NCI-H82 (cell line): Measurements from ENCODE around the gene S100A1.
A peak's percentile ranks its signal among the peaks of the same experiment; 100 is the strongest.

Experiments used
- DNase-seq: peaks from one replicate; lab custom pipeline; 2025; lab: John Stamatoyannopoulos, UW

Gene S100A1

GRCh38 chr1:153610811-153611301 lies 17.4 kb upstream of the S100A1 start:
- no peak for DNase-seq

DNA sequence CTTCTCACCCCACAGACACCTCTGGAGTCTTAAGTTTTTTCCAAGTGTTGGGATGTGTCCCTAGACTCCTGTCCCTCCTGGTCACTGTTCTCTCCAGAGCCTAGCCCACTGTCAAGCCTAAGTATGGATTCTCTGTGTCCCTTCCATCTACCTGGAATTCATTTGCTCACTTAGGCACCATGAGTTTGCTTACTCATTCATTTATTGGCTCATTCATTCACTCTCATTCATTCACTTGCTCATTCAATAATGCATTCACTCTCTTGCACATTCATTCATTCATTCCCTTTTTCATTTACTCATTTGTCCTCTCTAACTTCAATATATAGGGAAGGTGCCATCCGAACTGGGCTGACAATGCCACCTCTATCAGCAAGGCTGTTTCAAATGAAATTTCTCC lies 16.9 kb upstream of the S100A1 start:
- DNase-seq = no peak

DNA sequence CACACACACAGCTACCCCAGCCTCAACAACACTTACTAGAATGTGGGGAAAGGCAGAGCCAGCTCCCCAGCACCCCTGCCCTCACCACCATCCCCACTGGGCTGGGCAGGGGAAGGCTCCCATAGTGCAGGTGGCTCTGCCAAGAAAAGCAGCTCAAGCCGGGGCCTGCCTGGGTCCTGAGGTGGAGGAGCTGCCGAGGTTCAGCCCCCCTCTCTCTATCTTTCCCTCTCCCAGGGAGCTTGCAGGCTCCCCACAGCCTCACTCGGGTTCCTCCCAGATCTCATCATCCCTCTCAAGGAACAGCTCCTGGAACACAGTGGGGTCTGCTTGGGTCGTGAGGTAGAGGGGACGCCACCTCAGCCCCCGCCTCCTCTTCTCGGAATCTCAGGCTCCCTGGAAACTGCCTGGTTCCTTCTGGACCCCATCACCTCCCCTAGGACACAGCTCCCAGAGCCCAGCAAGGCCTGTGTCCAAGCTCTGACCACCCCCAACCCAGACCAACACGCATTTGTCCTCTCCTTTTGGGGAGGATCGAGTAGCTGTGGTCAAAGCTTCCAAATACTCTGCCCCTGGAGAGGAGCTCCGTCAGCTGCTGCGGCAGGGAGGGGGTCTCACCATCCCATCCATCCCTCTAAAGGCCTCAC lies 16.0 kb upstream of the S100A1 start:
- no peak for DNase-seq

DNA sequence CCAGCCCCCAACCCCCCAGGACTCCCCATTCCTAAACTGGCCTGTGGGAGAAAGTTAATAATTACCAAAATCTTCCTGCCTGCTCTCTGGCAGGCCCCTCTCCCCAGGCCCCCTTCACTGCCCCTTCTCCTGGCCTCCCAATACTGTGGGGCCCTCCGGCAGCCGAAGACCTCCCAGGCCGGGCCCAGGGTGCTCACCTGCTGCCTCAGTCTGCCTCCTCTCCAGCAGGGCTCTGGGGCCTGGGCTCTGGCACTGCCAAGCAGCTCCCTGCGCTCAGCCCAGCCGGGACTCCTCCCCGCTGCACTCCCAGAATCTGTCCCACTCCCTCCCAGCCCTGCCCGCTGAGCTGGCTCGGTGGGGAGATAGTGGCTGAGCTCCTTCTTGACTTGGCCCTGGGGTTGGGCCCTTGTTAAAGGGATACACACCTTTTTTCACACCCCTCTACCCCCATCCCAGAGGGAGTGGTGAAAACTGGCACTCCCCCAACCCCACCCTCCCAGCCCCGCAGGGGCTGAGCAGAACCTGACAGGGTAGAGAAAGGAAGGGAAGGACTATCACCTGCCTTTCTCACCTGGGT lies 15.4 kb upstream of the S100A1 start, which contains the start of gene S100A16:
Gene S100A16, minus strand, starts transcription at position 383 of the 577 bp plus-strand sequence. CDS start 4,986 bp downstream, outside the sequence.
- no peak for DNase-seq

DNA sequence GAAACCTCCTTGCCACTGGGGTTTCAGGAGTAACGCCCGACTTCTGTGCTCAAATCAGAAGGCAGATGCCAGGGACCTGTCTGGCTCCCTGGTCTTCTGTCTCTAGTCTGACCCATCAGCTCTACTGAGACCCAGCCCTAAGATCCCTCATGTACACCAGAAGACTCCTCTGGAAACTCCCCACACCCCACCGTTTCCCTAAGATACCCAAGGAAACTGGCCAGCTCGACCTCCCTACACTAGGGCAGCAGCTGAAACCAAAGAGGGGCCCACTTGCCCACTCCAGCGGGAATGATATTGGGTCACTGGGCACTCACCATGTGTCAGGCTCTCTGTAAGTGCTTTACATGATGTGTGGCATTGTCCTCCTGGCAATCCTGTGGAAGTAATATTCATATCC lies 14.8 kb upstream of the S100A1 start:
- no peak for DNase-seq

DNA sequence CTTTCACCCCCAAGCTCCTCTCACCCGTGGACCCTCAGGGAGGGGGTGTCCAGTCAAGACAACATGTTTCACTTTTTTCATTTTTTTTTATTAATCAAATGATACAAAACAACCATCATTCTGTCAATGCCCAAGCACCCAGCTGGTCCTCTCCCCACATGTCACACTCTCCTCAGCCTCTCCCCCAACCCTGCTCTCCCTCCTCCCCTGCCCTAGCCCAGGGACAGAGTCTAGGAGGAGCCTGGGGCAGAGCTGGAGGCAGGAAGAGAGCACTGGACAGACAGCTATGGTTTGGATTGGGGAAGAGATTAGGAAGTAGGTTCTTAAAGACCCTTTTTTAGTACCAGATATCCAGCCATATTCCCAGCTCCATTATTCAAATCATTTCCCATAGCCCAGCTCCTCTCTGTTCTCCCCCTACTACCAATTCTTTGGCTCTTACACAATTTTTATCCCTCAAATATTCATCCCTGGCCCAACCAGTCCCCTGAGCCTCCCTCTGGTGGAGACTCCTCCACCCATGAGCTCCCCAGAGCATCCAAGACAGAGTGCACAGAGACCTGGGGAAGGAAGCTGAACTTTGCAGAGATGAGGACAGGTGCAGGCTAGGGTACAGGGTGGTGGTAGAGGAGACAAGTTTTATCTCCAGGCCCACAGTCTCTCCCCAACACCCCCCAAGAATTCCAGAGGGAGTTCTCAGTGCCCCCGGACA lies 13.9 kb upstream of the S100A1 start:
- no peak for DNase-seq

- no peak for DNase-seq
These were observed 13.3 kb upstream of the S100A1 start for GRCh38 chr1:153614906-153615305.

DNA sequence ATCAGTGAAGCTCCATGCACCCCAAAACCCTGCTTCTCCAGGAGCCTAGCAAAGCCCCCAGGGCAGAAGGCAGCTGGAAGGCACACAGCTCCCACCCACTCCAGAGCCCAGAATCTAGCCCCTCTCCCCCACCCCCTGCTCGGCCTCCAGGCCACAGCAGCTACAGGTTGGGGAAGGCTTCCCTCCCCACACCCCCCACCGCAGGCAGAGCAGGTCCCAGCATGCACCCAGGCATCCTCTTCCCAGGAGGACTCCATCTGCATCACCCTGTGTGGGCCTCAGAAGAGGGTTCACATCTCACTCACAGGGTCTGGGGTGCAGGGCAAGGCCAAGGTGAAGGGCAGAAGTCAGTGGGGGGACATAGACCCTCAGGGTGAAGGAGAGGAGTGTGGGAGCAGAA lies 12.8 kb upstream of the S100A1 start:
- no peak for DNase-seq

DNA sequence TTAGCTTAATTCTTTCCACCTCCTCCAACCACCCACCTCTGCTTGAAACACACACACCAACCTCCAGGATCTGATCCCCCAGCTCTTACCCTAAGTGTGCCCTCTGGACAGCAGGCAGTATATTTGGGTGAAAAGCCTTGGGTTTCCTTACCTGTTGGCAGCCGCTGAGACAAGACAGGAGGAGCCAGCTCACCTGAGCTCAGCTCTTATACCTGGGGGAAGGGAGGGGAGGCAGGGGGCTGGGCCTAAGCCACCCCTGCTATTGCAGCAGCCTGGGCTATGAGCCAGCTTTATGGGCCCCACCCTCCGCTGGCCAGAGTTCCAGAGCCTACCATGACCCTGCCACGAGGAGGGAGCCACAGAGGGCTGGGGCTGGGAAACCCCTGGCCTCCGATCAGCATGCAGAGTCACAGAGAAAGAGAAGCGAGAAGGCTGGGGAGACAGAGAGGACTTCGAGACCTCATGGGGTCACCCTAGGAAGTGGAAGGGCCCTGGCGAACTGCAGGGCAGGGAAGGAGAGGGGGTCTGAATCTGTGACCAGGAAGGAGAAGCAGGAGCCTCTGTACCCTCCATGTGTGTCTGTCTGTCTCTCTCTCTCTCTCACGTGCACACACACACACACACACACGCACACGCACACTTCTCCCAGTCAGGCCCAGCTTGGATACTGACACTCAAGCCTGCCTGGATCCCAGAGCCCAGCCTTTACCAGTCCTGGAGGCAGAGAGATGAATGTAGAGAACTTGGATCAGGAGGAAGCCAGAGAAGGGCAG lies 11.9 kb upstream of the S100A1 start, which contains the start of gene S100A14:
Gene S100A14, minus strand, starts transcription at position 182 of the 773 bp plus-strand sequence. CDS start 467 bp downstream, outside the sequence.
- no peak for DNase-seq

GRCh38 chr1:153616917-153617311 lies 11.3 kb upstream of the S100A1 start:
- DNase-seq = no peak

DNA sequence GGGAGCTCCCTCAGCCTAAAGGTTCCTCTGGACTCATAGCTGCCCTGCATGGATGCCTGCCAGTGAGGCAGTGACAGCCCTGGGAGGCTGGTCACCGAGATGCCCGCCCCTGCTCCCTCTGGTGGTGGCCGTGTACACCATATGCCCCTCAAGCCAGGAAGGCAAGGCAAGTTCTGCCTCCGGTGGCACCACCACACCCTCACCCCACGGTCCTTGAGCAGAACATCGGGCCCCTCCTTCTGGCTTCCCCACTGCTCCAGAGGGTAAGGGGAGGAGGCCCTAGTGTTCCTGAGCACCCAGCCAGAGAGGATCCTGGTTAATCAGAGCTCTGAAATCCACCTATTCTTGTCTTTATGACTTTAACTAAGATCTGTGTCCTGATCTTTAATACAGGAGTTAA lies 10.6 kb upstream of the S100A1 start:
- peak; percentile 78 for DNase-seq

- DNase-seq = no peak
These were observed 9.1 kb upstream of the S100A1 start for GRCh38 chr1:153619171-153619570.

DNA sequence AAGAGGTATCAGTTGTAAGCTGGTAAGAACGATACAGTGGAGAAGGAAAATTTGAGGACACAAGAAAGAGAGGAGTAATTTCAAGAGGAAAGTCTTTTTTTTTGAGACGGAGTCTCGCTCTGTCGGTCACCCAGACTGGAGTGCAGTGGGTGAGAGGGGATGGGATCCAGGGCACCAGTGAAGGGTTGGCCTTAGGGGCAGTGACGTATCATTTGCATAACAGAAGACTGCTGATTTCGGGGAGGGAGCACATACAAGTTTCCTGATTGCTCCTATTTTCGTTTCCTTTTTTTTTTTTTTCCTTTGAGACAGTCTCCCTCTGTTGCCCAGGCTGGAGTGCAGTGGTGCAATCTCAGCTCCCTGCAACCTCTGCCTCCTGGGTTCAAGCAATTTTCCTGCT lies 5.1 kb upstream of the S100A1 start:
- DNase-seq = no peak

DNA sequence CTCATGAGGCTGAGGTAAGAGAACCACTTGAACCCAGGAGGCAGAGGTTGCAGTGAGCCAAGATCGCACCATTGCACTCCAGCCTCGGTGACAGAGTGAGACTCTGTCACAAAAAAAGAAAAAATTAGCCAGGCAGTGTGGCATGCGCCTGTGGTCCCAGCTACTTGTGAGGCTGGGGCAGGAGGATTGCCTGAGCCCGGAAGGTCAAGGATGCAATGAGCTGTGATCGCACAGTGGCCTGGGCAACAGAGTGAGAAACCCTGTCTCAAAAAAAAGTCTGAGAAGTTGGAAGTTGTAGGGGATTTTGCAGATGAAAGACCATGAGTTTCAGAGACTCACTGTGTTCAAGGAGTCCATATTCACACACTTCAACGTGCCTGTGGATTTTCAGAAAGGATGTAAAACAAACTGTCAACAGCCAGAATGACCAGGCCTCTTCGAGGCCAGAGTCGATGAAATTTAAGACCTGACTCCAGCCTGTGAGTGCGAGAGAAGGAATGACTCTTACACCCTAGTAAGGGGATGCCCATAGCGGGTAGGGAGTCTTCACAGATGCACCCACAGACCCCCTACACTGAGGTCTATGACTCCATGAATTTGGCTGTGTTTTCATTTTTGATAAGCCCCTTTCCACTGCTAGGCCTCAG lies 3.1 kb upstream of the S100A1 start:
- no peak for DNase-seq

- no peak for DNase-seq
These were observed 1.7 kb upstream of the S100A1 start for GRCh38 chr1:153626477-153626903.

- DNase-seq = peak; percentile 95
These were observed 1.1 kb upstream of the S100A1 start, which contains the start of gene S100A13 for GRCh38 chr1:153626904-153627714. Gene S100A13 (minus strand): TSS chr1:153627505. CDS start chr1:153626472, 1,033 bp downstream.

GRCh38 chr1:153628638-153629342 lies 556 bp downstream of the S100A1 start:
- DNase-seq = no peak

GRCh38 chr1:153629343-153629665 lies 1.1 kb downstream of the S100A1 start:
- DNase-seq = no peak

DNA sequence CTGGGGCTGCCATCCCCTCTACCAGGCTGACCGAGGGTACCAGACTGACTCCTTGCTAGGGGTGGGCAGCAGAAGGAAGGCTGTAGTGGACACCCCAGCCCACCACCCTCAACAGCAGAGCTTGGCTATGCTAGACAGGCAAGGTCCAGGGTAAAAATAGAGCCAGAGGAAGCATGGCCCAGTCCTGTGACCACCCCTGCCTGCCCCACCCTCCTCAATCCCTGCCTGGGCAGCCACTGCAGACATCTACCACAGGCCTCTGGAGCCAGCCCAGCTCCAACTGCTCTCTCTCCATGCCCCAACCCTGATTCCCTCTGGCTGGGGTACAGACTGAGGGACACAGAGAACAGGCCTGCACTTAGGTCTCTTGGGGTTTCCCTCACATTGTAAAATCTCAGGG lies 1.7 kb downstream of the S100A1 start:
- no peak for DNase-seq

DNA sequence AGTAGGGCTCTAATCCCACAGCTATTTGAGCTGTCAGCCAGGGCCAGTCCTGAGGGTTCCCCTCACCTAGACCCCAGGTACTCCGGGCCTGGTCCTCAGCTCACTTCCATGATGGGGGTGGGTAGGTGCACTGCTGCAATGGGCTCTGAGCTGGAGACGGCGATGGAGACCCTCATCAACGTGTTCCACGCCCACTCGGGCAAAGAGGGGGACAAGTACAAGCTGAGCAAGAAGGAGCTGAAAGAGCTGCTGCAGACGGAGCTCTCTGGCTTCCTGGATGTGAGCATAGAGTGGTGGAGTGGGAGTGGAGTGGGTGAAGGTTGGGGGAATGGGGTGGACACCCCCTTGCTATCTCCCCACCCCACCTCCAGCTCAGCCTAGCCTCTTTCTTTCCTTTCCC lies 2.1 kb downstream of the S100A1 start:
- DNase-seq = no peak
